IPS-11a (cell line): ENCODE measurements around the gene SLC16A12.

Experiments
- H3K4me3 ChIP-seq: one replicate; pipeline ENCODE4 v1.5.1; 2013; ENCODE audit warnings: low read depth, low read length, control low read depth

Gene SLC16A12, protein sequence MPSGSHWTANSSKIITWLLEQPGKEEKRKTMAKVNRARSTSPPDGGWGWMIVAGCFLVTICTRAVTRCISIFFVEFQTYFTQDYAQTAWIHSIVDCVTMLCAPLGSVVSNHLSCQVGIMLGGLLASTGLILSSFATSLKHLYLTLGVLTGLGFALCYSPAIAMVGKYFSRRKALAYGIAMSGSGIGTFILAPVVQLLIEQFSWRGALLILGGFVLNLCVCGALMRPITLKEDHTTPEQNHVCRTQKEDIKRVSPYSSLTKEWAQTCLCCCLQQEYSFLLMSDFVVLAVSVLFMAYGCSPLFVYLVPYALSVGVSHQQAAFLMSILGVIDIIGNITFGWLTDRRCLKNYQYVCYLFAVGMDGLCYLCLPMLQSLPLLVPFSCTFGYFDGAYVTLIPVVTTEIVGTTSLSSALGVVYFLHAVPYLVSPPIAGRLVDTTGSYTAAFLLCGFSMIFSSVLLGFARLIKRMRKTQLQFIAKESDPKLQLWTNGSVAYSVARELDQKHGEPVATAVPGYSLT

DNA sequence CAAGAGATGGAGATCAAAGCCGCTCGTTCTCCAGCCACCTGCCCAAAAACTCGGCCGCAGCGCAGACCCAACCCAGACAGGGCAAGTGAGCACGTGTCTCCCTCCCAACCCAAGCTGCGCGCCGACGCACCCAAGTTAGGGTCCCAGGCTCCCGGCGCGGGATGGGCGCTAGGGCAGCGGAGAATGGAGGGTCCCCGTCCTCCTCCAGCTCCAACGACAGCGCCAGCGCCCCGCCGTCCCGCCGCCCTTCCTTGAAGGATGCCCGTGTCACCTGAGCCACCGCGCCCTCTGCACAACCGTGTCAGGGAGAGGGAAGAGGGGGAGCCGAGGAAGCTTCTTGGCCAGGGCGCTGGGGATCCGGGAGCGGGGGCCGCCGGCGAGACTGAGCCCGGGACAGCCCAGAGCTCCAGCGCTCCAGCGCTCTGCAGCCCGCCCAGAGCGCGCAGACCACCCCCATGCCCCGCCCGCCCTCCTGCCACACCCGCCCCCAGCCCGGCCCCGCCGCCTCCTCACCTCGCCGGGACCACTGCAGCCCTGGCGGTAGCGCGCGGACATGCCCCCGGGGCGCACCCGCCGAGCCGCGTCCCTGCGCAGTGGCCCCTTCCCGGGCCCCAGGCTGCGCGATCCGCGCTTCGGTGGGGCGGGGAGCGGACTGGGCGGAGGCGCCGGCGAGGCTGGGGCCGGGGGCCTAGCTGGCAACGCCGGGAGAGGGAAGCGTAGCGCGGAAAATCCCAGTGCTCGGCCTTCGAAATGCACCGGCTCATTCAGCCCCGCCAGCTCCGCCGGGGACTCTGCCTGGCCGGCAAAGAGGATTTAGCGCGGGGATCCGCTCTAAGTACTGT lies at the start of gene SLC16A12:
SLC16A12 (minus strand) TSS at position 424 of the 842 bp plus-strand sequence. CDS start 73,016 bp downstream, outside the sequence.
- H3K4me3 ChIP-seq = peak within 1 kb of the TSS; percentile 39

DNA sequence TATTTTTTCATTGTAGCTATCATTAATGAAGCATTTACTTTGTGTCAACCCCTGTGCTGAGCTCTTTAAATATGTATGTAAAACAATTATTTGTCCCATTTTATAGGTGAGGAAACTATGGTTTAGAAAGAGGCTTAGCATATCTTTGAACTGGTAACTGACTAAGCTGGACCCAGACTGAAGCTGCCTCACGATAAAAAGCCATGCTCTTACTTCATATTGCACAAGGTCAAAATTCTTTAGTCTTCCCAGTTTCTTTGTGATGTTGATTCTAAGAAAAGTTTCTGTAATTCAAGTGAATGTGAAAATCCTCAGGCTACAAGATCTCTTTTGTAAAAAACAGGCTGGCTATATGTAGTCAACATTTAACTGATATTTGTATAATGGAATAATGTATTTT lies 46.6 kb upstream of the SLC16A12 start:
- H3K4me3 ChIP-seq = no peak overlapping the region

DNA sequence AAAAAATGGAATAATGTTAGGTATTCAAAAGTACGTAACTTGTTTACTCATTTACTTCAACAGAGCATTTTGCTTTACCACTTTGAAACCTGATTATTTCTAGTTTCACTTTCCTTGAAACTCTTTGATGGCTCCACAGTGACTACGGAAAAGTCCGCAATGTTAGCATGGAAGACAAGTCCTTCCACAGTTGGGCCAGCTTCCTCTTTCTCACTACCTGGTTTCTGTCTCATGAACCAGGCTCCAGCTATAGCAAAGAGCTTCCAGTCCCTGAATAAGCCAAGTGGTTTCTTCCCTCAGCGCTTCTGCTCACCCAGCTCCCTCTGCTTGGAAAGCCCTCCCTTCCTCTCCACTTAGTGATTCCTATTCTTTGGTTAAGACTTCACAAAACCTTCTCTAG lies 44.8 kb upstream of the SLC16A12 start:
- H3K4me3 ChIP-seq = no peak overlapping the region

DNA sequence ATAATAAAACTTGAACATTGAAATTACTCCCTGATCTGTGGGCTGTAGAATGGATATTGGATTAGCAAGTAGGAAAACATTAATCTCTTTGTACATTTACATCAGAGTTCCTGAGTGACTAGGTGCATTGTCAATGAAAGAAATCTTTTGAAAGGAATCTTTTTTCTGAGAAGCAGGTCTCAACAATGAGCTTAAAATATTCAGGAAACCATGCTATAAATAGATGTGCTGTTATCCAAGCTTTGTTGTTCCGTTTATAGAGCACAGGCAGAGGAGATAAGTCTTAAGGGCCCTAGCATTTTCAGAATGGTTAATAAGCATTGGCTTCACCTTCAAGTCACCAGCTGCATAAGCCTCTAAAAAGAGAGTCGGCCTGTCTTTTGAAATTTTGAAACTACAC lies 41.3 kb upstream of the SLC16A12 start:
- H3K4me3 ChIP-seq = no peak overlapping the region

DNA sequence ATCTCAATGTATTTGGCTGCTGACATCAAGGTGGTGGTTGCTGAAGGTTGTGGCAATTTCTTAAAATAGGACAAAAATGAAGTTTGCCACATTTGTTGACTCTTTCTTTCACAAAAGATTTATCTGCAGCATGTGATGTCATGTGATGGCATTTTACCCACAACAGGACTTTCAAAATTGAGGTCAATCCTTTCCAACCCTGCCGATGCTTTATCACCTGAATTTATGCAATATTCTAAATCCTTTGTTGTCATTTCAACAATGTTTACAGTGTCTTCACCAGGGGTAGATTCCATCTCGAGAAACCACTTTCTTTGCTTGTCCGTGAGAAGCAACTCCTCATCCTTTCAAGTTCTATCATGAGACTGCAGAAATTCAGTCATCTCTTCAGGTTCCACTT lies 40.6 kb upstream of the SLC16A12 start:
- no peak overlapping the region for H3K4me3 ChIP-seq

DNA sequence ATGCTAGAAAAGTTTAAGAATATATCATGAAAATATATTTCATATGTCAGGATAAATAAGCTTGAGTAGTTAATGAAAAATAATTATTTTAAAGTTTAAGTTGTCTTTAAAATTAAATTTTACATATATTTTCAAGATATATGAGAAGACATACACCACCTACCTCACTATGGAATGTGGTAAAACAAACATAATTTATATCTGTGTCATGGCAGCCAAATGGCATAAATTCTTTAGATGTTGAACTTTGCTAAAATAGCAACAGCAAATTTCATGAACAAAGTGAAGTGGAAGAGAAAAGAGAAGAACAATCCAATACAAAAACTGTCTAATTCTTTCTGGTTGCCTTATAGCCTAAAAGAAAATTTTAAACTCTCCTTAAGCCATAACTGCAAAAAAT lies 39.6 kb upstream of the SLC16A12 start:
- H3K4me3 ChIP-seq = no peak overlapping the region

DNA sequence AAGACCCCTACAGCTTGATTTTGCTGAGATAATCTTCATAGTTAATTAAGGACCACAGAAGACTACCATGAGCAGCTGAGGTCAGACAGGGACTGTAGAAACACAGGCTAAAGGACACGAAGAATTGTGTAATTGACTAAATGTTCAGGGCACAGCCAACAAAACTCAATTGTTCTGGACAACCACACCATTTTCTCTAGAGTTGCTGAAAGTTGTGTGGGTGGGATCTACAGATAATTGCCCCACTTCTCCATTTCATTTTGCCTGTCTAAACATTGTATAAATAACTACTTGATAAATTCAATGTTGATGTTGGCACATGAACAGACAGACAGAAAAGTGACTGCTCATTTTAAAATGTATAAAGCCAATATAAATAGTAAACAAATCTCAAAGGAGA lies 39.0 kb upstream of the SLC16A12 start:
- H3K4me3 ChIP-seq = no peak overlapping the region

DNA sequence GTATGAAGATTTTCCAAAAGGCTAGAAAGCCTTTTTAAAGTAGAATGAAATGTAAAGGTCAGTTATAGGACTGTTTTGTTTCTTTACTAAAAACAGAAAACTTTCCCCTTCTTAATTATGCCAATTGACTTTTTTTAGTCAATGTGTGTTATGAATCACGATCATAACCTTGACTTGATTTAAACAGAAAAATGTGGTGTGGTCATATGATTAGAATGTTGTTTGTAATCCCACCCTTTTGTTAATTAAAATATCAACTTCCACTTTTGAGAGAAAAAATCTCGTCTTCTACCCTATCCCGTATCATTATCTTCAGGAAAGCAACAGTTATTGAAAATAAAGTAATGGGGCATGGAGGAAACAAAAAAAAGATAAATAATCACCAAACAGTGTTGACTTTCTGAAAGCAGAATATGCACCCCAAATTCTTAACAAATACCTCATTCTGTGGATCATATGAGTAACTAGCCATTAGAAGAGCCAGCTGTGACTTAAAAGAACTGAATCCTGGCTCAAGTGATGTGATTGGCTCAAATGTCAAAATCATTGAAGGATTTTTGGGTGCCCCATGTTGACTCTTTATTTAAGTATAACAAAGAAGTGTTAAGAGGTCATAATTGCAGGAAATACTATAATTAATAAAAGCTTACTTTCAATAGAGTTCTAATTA lies 32.3 kb upstream of the SLC16A12 start:
- H3K4me3 ChIP-seq = no peak overlapping the region

DNA sequence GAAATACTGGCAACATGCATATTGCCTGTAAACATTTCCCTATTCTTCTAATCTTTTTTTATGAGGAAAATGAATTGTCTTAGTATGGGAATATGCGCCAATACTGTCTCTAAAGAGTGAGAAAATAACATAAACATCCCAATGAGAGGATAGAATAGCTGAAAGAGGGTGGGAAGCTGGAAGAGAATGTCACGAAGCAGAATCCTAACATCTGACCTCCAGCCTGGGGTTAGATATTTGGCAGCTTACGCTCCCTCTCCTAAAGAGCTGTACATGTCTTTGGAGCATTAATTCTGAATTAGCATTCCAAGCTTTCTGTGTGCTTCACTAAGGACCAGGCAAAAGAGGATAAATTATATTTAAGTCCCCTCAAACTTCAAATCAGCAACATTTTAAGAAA lies 31.6 kb upstream of the SLC16A12 start:
- H3K4me3 ChIP-seq = no peak overlapping the region

DNA sequence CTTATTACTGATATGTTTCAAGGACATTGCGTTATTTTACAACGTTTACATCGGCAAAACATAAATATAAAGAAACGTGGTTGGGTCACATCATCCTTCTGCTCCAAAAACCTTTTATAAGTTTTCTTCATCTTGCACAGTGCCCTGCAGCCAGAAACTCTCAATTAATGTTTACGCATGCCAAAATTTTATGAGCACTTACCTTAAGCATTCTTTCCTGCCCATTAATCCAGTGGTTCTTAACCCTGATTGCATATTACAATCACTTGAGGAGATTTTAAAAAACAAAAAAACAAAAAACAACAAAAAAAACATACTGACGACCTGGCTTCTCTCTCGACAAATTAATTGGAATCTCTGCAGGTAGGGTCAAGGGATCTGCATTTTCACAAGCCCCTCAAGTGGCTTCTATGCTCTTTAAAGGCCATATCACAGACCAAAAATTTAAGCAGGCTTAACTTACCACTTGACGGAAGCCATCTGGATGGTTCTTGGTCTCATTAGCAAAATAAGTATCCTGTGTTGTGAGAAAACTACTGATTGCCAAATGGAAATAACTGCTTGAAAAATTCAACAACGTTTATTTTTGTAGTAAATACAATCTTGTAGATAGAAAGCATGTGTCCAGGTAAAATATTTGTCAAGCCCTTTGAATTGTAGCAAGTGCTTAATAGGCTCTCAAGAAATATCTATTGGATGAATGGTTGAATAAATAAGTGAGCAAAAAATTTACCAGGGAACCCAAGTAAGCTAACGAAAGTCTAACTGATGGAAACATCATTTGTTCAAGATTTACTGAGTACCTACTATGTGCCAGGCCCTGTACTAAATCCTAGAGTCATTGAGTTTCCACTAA lies 30.9 kb upstream of the SLC16A12 start:
- no peak overlapping the region for H3K4me3 ChIP-seq

DNA sequence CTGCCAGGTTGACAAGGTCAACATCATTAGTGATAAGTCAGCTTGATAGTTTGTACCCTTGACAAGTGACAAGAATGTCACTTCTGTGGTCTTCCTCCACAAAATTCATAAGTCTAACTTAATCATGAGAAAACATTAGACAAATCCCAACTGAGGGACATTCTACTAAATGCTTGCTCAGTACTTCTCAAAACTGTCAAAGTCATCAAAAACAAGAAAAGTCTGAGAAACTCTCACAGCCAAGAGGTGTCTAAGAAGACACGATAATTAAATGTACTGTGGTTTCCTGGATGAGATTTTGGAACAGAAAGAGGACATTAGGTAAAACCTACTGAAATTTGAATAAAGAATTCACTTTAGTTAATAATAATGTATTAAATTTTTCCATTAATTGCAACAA lies 29.8 kb upstream of the SLC16A12 start:
- no peak overlapping the region for H3K4me3 ChIP-seq

DNA sequence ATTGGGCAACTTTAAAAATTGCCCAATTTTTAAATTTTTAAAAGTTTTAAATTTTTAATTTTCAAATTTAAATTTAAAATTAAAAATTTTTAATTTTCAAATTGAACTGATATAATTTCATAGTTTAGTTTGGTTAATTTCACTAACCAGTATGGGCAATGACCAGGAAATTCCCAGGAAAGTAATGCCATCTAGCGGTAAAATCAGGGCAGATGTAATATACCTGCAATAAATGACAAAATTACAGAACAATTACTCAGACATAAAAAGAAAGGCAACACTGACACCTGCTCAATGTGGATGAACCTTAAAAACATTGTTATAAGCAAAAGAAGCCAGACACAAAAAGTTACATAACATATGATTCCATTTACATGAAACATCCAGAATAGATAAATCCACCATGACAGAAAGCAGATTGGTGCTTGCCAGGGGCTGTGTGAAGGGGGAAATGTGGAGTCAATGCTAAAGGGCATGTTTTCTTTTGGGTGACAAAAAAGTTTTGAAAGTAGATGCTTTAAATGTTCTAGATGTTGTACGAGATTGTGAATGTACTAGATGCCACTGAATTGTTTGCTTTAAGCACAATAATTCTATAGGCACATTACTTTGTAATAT lies 28.6 kb upstream of the SLC16A12 start:
- no peak overlapping the region for H3K4me3 ChIP-seq

DNA sequence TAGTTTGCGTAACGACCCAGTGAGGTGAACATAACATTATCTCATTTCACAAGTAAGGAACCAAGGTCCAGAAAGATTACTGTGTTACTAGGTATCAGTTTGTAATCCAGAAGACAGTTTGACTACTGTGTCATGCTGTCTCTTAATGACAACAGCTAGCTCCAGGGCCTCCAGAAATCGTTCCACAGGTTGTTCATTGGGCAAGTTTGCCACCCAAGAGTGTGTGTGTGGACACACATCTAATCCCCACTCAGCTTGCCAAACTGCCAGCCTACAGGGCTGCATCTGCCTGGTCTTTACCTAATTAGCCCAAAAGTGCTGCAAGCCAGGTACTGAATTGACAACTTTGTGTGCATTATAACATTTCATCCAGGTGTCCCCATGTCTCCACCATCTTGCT lies 27.9 kb upstream of the SLC16A12 start:
- H3K4me3 ChIP-seq = no peak overlapping the region

DNA sequence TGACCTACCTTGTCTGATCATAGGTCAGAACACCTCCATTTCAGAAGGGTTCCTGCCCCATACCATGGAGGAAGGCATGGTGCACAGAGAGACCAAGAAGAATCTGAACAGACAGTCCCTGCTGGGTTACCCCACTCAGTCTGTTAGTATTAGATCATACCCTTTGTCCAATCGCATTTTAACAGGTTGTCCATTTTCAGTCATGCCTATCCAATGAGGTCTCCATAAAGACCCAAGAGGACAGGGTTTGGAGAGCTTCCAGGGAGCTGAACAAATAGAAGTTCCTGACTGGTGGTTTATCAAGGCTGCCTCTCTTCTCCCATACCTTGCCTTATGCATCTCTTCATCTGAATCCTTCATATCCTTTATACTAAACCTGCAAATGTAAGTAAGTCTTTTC lies 21.2 kb upstream of the SLC16A12 start:
- H3K4me3 ChIP-seq = no peak overlapping the region

DNA sequence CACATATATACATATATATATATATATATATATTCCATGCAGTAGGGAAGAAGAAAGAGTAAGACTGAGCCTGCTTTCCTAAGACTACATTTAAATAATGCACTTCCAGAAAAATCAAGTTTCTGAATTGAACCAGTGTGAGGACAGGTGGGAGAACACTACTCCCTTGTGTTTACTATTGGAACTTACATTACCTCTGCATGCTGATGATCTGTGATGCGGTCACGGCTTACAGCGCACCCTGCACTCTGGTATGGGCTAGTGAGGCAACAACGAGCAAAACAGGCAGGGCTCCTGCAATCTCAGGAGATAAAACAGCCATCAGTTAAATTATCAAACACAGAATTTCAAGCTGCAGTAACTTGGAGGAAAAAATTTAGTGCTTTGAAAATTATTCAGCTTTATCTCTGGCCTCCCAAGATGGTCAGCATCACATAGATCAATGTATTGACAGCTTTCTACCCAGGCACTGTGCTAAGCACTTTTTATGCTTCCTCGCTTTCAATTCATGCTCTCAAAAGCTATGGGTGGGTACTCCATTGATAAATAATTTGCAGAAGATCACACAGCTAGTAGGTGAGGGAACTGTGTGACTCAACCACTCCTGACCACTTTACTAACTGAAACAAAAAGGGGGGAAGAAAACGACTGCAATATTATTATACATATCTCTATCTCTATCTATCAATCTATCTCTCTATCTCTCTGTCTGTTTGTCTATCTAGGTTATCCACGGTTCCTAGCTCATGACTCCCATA lies 20.5 kb upstream of the SLC16A12 start:
- no peak overlapping the region for H3K4me3 ChIP-seq

DNA sequence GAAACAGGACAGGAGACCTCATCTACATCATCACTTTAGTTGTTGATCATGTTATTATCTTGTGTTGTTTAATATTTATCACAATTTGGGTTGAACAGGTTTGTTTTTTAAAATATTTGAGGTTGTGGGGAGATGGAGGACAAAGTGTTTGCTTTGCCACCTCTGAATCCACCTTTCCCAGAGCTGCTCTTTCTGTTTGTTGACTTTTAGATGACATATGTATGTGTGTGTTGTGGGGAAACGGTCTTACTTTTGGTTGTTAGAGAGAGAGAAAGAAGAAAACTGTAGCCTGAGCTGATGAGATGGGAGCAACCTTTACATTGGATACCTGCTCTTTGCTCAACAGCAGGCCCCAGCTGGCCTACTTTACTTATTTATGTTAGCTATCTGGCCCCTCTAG lies 19.0 kb upstream of the SLC16A12 start:
- no peak overlapping the region for H3K4me3 ChIP-seq

DNA sequence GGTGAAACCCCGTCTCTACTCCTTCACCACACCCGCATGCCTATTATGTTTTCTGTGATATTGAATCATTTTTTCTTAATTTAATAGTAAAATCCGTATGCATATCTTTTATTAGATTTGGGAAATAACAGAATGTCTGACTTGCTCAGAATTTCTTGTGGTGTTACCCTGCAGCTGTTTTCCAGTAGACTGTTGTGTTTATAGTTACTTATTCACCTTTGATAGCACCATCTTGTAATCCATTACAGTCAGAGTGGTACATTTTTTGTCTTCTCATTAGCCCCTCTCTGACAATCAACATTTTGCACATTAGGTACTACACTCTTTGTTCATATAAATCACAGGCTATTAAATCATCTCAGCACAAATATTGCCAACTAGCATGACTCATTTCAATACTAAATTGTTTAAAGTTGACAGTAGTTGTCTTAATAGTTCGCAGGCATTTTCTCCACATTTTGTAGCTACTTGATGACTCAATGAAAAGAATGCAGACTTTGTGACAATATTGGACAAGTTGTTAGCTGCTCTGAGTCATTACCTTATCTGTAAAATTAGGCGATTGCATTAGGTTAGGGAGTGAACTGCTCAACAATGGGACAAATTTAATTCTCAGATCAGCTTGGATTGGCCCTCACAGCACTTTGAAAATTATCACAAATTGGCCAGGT lies 17.8 kb upstream of the SLC16A12 start:
- H3K4me3 ChIP-seq = no peak overlapping the region

DNA sequence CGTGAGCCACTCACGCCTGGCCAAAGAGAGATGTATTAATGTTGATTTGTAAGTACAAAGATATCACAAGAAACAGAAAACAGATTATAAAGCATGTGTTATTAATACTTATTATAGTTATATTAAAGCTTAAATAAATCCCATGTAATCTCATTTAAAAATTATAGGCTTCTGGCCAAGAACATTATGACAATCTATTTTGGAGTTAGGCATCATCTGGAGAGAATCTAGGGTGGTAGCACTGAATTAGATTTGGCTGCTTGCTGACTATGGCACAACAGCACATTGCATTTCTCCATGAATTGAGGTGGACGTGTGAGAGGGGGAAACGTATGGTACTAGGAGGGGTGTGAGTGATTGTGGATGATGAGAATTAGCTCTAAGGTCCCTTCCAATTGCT lies 16.8 kb upstream of the SLC16A12 start:
- no peak overlapping the region for H3K4me3 ChIP-seq

DNA sequence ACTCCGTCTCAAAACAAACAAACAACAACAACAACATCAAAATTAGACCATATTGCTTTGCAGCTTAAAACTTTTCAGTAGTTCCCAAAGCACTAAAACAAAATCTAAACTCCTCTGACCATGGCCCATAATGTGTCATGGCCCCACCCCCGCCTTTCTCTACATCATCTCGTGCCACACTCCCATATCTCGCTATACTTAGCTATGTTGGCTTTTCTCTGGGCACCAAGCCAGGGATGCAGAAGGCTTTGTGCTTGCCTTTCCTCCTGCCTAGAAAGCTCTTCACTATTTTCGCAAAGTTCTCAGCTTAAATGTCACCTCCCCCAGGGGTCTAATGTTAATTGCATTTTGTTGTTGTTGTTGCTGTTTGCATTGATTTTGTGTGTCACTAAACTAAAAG lies 15.1 kb upstream of the SLC16A12 start:
- no peak overlapping the region for H3K4me3 ChIP-seq
